ENCODE results near the gene SUN2. TPM values are rescaled to one million over a fixed set of nuclear protein-coding genes. Genes with fewer than 3 reads are reported as not detected.

Gene SUN2
- total RNA-seq, 4 donors from 2014 or later = 177 to 423 (median 312) TPM

DNA sequence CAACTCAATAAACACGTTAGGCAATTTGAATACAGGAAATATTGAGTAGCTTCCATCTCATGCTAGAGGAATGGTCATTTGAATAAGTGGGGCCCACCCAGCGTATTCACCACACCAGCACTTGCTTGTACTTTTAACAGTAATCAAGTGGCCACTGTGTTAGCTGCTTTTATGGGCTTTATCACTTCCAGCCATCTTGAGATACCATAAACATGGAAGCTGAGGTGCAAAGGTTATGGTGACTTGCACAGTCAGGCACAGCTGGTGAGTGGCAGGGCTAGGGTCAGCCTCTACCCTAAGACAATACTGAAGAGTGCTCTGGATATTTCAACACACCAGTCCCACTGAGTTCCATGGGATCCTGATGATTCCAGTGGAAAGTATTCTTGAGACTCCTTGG lies 61.7 kb downstream of the SUN2 start:
- Histone ChIP-seq H3K27me3 (no peaks in the 10 kb centered on the region), H3K4me3 (no peak overlapping the region), H3K9me3 (no peaks in the 10 kb centered on the region), H3K4me1 (peaks cover 22 to 24% of the 10 kb centered on the region in 2 donors), H3K36me3 (peaks cover 0 to 12% of the 10 kb centered on the region in 2 donors), H3K27ac (no peak overlapping the region)
- intact Hi-C loops (cut with DNase I; ENCODE audit: low total_unique reads) (no loop called here), in situ Hi-C loops (cut with MboI; ENCODE audit: low sequenced_read_pairs in 4 of 4) (no loop called here)
- no peak for DNase-seq
- no peak for ATAC-seq
- TF ChIP-seq, protein P1, sequence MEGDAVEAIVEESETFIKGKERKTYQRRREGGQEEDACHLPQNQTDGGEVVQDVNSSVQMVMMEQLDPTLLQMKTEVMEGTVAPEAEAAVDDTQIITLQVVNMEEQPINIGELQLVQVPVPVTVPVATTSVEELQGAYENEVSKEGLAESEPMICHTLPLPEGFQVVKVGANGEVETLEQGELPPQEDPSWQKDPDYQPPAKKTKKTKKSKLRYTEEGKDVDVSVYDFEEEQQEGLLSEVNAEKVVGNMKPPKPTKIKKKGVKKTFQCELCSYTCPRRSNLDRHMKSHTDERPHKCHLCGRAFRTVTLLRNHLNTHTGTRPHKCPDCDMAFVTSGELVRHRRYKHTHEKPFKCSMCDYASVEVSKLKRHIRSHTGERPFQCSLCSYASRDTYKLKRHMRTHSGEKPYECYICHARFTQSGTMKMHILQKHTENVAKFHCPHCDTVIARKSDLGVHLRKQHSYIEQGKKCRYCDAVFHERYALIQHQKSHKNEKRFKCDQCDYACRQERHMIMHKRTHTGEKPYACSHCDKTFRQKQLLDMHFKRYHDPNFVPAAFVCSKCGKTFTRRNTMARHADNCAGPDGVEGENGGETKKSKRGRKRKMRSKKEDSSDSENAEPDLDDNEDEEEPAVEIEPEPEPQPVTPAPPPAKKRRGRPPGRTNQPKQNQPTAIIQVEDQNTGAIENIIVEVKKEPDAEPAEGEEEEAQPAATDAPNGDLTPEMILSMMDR (IDR thresholded peaks at IDR 0.05 in 4 of 5, conservative IDR thresholded peaks at IDR 0.05 in 1 of 5) = no peak
- no peak for TF ChIP-seq POLR2A (IDR thresholded peaks at IDR 0.05)

DNA sequence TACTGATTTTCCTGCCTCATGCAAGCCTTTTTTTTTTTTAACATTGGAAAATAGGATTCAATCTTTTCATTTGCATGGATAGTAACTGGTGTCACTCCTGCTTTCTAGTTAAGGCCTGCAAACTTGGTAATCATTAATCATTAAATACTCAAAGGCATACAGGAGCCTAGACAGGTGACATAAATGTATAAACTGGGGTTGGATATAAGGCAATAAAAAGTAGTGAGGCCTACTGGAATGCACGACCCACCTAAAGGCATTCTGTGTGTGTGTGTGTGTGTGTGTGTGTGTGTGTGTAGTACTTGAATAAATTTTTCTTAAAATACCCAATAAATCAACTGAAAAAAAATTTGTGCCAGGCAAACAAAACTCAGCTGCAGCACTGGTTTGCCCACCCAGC lies 66.1 kb downstream of the SUN2 start:
- Histone ChIP-seq H3K9me3 (no peaks in the 10 kb centered on the region), H3K4me1 (no peaks in the 10 kb centered on the region), H3K27me3 (no peaks in the 10 kb centered on the region), H3K4me3 (no peak overlapping the region), H3K27ac (no peak overlapping the region), H3K36me3 (peaks cover 7 to 46% of the 10 kb centered on the region in 2 donors)
- intact Hi-C loops (cut with DNase I; ENCODE audit: low total_unique reads) = loop anchor here (10.0 kb wide), 1 partner anchor 195 kb away; no protein-coding TSS in a partner anchor
- in situ Hi-C loops (cut with MboI; ENCODE audit: low sequenced_read_pairs in 4 of 4) = no loop called here
- no peak for ATAC-seq
- no peak for DNase-seq
- TF ChIP-seq, protein P1 (IDR thresholded peaks at IDR 0.05 in 4 of 5, conservative IDR thresholded peaks at IDR 0.05 in 1 of 5) = no peak
- TF ChIP-seq POLR2A (IDR thresholded peaks at IDR 0.05) = no peak

DNA sequence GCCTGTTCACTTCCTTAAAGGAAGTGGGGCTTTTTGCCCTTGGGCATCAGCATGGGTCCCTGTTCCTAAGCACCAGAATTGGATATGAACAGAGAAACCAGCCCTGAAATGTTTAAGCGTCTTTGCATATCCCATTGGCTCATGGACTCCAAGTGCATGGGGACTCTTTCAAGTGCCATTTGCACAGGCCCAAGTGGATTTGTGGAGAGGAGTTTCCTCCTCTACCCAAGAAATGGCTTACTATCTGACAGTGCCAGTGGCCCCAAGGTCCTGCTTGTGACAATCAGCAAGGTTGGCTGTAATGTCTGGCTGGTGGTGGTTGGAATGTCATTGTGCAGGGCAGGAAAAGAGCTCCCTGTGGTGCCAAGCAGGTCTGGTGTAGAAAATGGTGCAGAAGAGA lies 70.0 kb downstream of the SUN2 start:
- Histone ChIP-seq H3K4me3 (no peak overlapping the region), H3K27ac (no peak overlapping the region), H3K4me1 (peaks cover 6 to 13% of the 10 kb centered on the region in 2 donors), H3K27me3 (no peaks in the 10 kb centered on the region), H3K9me3 (no peaks in the 10 kb centered on the region), H3K36me3 (peaks cover 7 to 68% of the 10 kb centered on the region in 2 donors)
- ATAC-seq = no peak
- TF ChIP-seq, protein P1 (IDR thresholded peaks at IDR 0.05 in 4 of 5, conservative IDR thresholded peaks at IDR 0.05 in 1 of 5) = no peak
- TF ChIP-seq POLR2A (IDR thresholded peaks at IDR 0.05) = no peak
- in situ Hi-C loops (cut with MboI; ENCODE audit: low sequenced_read_pairs in 4 of 4) = no loop called here
- no peak for DNase-seq
- intact Hi-C loops (cut with DNase I; ENCODE audit: low total_unique reads) = loop anchor here (10.0 kb wide), 1 partner anchor 191 kb away; no protein-coding TSS in a partner anchor

DNA sequence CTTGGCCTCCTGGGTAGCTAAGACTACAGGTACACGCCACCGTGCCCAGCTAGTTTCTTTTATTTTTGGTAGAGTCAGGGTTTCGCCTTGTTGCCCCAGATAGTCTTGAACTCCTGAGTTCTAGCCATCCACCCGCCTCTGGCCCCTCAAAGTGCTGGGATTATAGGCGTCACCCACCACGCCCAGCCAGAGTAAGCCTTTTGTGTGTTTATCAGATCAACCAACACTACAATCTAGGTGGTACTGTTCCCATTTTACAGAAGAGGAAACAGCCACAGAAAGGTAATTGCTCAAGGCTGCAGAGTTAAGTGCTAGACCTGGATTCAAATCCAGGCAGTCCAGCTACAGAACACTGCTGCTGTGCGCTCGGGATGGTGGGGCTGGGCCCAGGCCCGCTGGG lies 70.9 kb downstream of the SUN2 start:
- no peak for ATAC-seq
- DNase-seq = no peak
- Histone ChIP-seq H3K9me3 (no peaks in the 10 kb centered on the region), H3K36me3 (peaks cover 7 to 68% of the 10 kb centered on the region in 2 donors), H3K27ac (no peak overlapping the region), H3K4me3 (no peak overlapping the region), H3K4me1 (peaks cover 6 to 13% of the 10 kb centered on the region in 2 donors), H3K27me3 (no peaks in the 10 kb centered on the region)
- no peak for TF ChIP-seq POLR2A (IDR thresholded peaks at IDR 0.05)
- TF ChIP-seq, protein P1 (IDR thresholded peaks at IDR 0.05 in 4 of 5, conservative IDR thresholded peaks at IDR 0.05 in 1 of 5) = no peak
- in situ Hi-C loops (cut with MboI; ENCODE audit: low sequenced_read_pairs in 4 of 4) = no loop called here
- intact Hi-C loops (cut with DNase I; ENCODE audit: low total_unique reads) = loop anchor here (10.0 kb wide), 1 partner anchor 190 kb away; no protein-coding TSS in a partner anchor

Other genes with a start within 250 kb of the SUN2 start
- 100 to 1,000 TPM; 108 to 329 (median 206) TPM for gene DDX17, start 249.7 kb downstream of the SUN2 start, total RNA-seq
- gene DMC1, start 185.8 kb downstream of the SUN2 start, total RNA-seq = under 1 TPM in 1 of 4 donors, not detected in 3; 0.18 TPM
- gene FAM227A, start 99.6 kb downstream of the SUN2 start, total RNA-seq = under 1 TPM in 1 of 4 donors, not detected in 3; 0.02 TPM
- 10 to 100 TPM in 2 of 4 donors, 1 to 10 TPM in 2; 8.0 to 15.7 (median 12.6) TPM for gene CBY1, start 99.4 kb downstream of the SUN2 start, total RNA-seq
- 10 to 100 TPM; 37.1 to 47.1 (median 46.3) TPM for gene TOMM22, start 74.0 kb downstream of the SUN2 start, total RNA-seq
- 10 to 100 TPM; 25.1 to 50.5 (median 42.4) TPM for gene JOSD1, start 55.1 kb downstream of the SUN2 start, total RNA-seq
- 100 to 1,000 TPM in 1 of 4 donors, 10 to 100 TPM in 3; 27.7 to 124 (median 36.0) TPM for gene GTPBP1, start 50.1 kb downstream of the SUN2 start, total RNA-seq
- gene DNAL4, start 38.1 kb upstream of the SUN2 start, total RNA-seq = 1 to 10 TPM; 5.7 to 7.2 (median 6.7) TPM
- 1 to 10 TPM in 1 of 4 donors, under 1 TPM in 3; 0.25 to 5.0 (median 0.73) TPM for gene NPTXR, start 88.0 kb upstream of the SUN2 start, total RNA-seq
- gene CBX6, start 116.2 kb upstream of the SUN2 start, total RNA-seq = 10 to 100 TPM in 3 of 4 donors, 1 to 10 TPM in 1; 8.4 to 21.5 (median 17.7) TPM
- under 1 TPM in 2 of 4 donors, not detected in 2; 0.75 to 0.76 TPM for gene APOBEC3A, start 201.6 kb upstream of the SUN2 start, total RNA-seq
- gene APOBEC3B, start 226.3 kb upstream of the SUN2 start, total RNA-seq = under 1 TPM in 1 of 4 donors, not detected in 3; 0.62 TPM

All from gastrocnemius medialis (tissue), 4 donors.